MM.1S (cell line): ENCODE results near the gene CYB5D1.
A peak's percentile ranks its signal among the peaks of the same experiment; 100 is the strongest.

ENCODE experiments used
- DNase-seq: peaks from one replicate; pipeline ENCODE4 v3.0.0-alpha.2; 2015
- H2AFZ ChIP-seq: fragments of 300-600 bp; sonication (generic); 2 replicates; pipeline ENCODE4 v1.6.0; 2016; ENCODE audit warnings: antibody characterized with exemption, low read length
- H3F3A ChIP-seq: fragments of 300-600 bp; sonication (generic); 2 replicates; pipeline ENCODE4 v1.6.1; 2016; ENCODE audit warnings: mild to moderate bottlenecking, antibody characterized with exemption, low read length, moderate library complexity, mixed read lengths; ENCODE audit not compliant: insufficient read depth
- H3K27ac ChIP-seq: fragments of 300-600 bp; sonication (generic); 2 replicates; pipeline ENCODE4 v1.5.1; 2016; ENCODE audit warnings: mild to moderate bottlenecking, low read length
- H3K27me3 ChIP-seq: fragments of 300-600 bp; sonication (generic); replicated peaks from 2 replicates; pipeline ENCODE4 v1.6.0; 2016; ENCODE audit warnings: low read length; ENCODE audit not compliant: insufficient read depth
- H3K36me3 ChIP-seq: fragments of 300-600 bp; sonication (generic); replicated peaks from 2 replicates; pipeline ENCODE4 v1.6.1; 2016; ENCODE audit warnings: mild to moderate bottlenecking, low read length, mixed read lengths; ENCODE audit not compliant: insufficient read depth
- H3K4me1 ChIP-seq: fragments of 300-600 bp; sonication (generic); 2 replicates; pipeline ENCODE4 v1.6.1; 2016; ENCODE audit warnings: low read length, mixed read lengths
- H3K4me2 ChIP-seq: fragments of 300-600 bp; sonication (generic); 2 replicates; pipeline ENCODE4 v1.6.0; 2016; ENCODE audit warnings: low read depth, low read length
- H3K4me3 ChIP-seq: fragments of 300-600 bp; sonication (generic); 2 replicates; pipeline ENCODE4 v1.5.1; 2016; ENCODE audit warnings: low read length, mixed read lengths
- H3K79me2 ChIP-seq: fragments of 300-600 bp; sonication (generic); 2 replicates; pipeline ENCODE4 v1.6.1; 2016; ENCODE audit warnings: mixed run types, low read length, mixed read lengths
- H3K9ac ChIP-seq: fragments of 300-600 bp; sonication (generic); 2 replicates; pipeline ENCODE4 v1.6.1; 2016; ENCODE audit warnings: low read length, mixed read lengths
- H3K9me2 ChIP-seq: fragments of 300-600 bp; sonication (generic); replicated peaks from 2 replicates; pipeline ENCODE4 v1.6.1; 2016; ENCODE audit warnings: mild to moderate bottlenecking, low read length, mixed read lengths; ENCODE audit not compliant: insufficient read depth
- H3K9me3 ChIP-seq: fragments of 300-600 bp; sonication (generic); replicated peaks from 2 replicates; pipeline ENCODE4 v1.6.1; 2016; ENCODE audit warnings: mild to moderate bottlenecking, low read length, mixed read lengths; ENCODE audit not compliant: insufficient read depth
- H4K20me1 ChIP-seq: fragments of 300-600 bp; sonication (generic); 2 replicates; pipeline ENCODE4 v1.6.1; 2016; ENCODE audit warnings: mild to moderate bottlenecking, low read length, moderate library complexity, mixed read lengths; ENCODE audit not compliant: insufficient read depth
- EZH2 ChIP-seq: fragments of 300-600 bp; sonication (generic); optimal IDR thresholded peaks from 2 replicates; pipeline ENCODE3; 2017; ENCODE audit warnings: low read depth, mild to moderate bottlenecking, antibody characterized with exemption, low read length, mixed read lengths
- EZH2phosphoT487 ChIP-seq: fragments of 300-600 bp; sonication (generic); IDR thresholded peaks from 2 replicates; pipeline ENCODE4 v1.6.1; 2018; ENCODE audit warnings: antibody characterized with exemption, low read length
- TF ChIP-seq, protein P1 (sequence below): fragments of 300-600 bp; sonication (generic); IDR thresholded peaks from 2 replicates; pipeline ENCODE4 v1.5.1; 2016; ENCODE audit warnings: antibody characterized with exemption, low read length, mixed read lengths

Gene CYB5D1

DNA sequence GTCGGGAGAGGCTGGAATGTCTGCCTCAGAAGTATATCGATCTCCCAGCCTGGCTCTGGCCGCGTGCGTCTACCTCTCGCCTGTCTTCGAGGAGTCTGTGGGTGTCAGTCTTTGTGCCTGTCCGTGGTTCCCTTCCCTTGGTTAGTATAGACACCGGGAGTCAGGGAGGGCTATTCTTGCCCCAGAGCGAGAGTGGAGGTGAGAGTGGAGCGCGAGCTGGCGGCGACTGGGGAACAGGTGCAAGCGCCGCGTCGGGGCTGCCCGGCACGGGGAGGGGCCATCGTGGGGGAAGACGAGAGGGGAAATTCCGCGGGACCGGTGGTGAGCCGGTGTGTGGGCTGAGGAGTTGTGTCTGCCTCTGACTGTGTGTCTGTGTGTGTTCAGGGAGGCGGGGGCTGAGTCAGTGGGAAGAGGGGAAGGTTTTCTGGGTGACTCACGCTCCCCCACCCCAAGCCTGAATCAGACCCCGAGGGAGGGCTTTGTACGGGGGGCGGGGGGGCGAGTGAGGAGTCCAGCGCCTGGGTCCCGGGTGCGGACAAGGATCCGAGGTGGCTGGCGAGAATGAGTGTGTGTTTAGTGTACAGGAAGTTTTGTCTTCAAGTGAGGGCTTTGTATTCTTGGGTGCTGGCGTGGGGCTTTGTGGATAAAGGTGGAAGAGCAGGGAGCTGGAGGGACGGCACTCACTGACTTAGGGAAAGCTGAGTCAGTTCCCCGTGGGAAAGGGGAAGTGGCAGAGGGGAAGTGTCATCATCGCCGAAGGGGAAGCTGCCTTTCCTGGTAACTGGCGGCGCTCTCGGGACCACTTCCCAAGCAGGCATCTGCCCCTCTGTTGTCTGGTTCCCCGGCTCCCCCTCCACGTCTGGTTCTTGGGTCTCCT is 15.2 kb upstream of the CYB5D1 start:
- peak; percentile 74 for DNase-seq

DNA sequence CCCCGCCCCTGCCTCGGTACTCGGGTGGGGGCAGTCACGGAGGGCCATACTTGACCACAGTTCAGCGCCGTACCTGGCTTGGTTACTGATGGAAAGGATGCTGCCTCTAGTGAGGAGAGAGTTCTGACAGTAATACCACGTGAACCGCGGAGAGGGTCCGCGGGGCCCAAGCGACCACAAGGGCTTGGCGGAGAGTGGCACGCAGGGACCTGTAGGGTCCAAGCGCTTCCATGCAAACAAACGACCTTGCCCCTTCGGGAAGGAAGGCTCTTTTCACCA is 14.6 kb upstream of the CYB5D1 start:
- H3K27ac ChIP-seq: peak overlapping the region; percentile 93
- no peaks in the 10 kb centered on the region for H3K9me3 ChIP-seq
- 0 out of 2 replicates have a peak, but pooled peaks cover 7% of the 10 kb centered on the region for H3K79me2 ChIP-seq
- H3K36me3 ChIP-seq: no peaks in the 10 kb centered on the region
- H3K9me2 ChIP-seq: no peaks in the 10 kb centered on the region
- H3K4me3 ChIP-seq: peak overlapping the region; percentile 94
- H3K4me2 ChIP-seq: peak overlapping the region; percentile 100
- peak overlapping the region; percentile 93 for H2AFZ ChIP-seq
- H3K4me1 ChIP-seq: peaks cover 18% of the 10 kb centered on the region
- DNase-seq: no peak
- peak overlapping the region; percentile 98 for H3K9ac ChIP-seq
- no peaks in the 10 kb centered on the region for H3K27me3 ChIP-seq
- TF ChIP-seq, protein P1, sequence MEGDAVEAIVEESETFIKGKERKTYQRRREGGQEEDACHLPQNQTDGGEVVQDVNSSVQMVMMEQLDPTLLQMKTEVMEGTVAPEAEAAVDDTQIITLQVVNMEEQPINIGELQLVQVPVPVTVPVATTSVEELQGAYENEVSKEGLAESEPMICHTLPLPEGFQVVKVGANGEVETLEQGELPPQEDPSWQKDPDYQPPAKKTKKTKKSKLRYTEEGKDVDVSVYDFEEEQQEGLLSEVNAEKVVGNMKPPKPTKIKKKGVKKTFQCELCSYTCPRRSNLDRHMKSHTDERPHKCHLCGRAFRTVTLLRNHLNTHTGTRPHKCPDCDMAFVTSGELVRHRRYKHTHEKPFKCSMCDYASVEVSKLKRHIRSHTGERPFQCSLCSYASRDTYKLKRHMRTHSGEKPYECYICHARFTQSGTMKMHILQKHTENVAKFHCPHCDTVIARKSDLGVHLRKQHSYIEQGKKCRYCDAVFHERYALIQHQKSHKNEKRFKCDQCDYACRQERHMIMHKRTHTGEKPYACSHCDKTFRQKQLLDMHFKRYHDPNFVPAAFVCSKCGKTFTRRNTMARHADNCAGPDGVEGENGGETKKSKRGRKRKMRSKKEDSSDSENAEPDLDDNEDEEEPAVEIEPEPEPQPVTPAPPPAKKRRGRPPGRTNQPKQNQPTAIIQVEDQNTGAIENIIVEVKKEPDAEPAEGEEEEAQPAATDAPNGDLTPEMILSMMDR: no peak
- TF ChIP-seq EZH2phosphoT487: no peak
- no peak for TF ChIP-seq EZH2
- H3F3A ChIP-seq: peaks cover 32% of the 10 kb centered on the region
- H4K20me1 ChIP-seq: no peaks in the 10 kb centered on the region

More for the DNA sequence above, 15.2 kb upstream of the CYB5D1 start:
- H3K9me2 ChIP-seq: no peaks in the 10 kb centered on the region
- H3K9ac ChIP-seq: peak overlapping the region; percentile 98
- peak overlapping the region; percentile 100 for H3K4me2 ChIP-seq
- H3K4me1 ChIP-seq: peaks cover 21% of the 10 kb centered on the region
- peak overlapping the region; percentile 93 for H3K27ac ChIP-seq
- peaks cover 35% of the 10 kb centered on the region for H3F3A ChIP-seq
- H4K20me1 ChIP-seq: no peaks in the 10 kb centered on the region
- 0 out of 2 replicates have a peak, but pooled peaks cover 7% of the 10 kb centered on the region for H3K79me2 ChIP-seq
- H3K27me3 ChIP-seq: no peaks in the 10 kb centered on the region
- H3K36me3 ChIP-seq: no peaks in the 10 kb centered on the region
- H3K9me3 ChIP-seq: no peaks in the 10 kb centered on the region
- H3K4me3 ChIP-seq: peak overlapping the region; percentile 94
- no peak for TF ChIP-seq EZH2
- no peak for TF ChIP-seq EZH2phosphoT487
- TF ChIP-seq, protein P1: no peak
- H2AFZ ChIP-seq: peak overlapping the region; percentile 93

- Histone ChIP-seq H3K9ac (peak overlapping the region; percentile 98), H3K9me2 (no peaks in the 10 kb centered on the region), H3K9me3 (no peaks in the 10 kb centered on the region), H2AFZ (peak overlapping the region; percentile 93), H3K4me1 (peaks cover 15% of the 10 kb centered on the region), H3K27me3 (no peaks in the 10 kb centered on the region), H3K4me3 (peak overlapping the region; percentile 94), H3F3A (peaks cover 32% of the 10 kb centered on the region), H3K4me2 (peak overlapping the region; percentile 100), H3K27ac (peak overlapping the region; percentile 93), H3K79me2 (0 out of 2 replicates have a peak, but pooled peaks cover 7% of the 10 kb centered on the region), H4K20me1 (no peaks in the 10 kb centered on the region), H3K36me3 (no peaks in the 10 kb centered on the region)
- TF ChIP-seq, protein P1: no peak
- TF ChIP-seq EZH2phosphoT487 (no peak), EZH2 (no peak)
- peak; percentile 81 for DNase-seq
These were observed 14.1 kb upstream of the CYB5D1 start for GRCh38 chr17:7843536-7844291.
